Esophagus squamous epithelium (tissue), 4 donors: ENCODE data around the gene IYD.

Experiments used
- POLR2A ChIP-seq, 4 donors: fragments of 450-650 bp; IDR thresholded peaks; one replicate each; pipeline ENCODE4 v1.6.1; 2017; ENCODE audit warnings: antibody characterized with exemption in 4 of 4, mild to moderate bottlenecking in 4 of 4, moderate library complexity in 3 of 4
- TF ChIP-seq, protein P1 (sequence below), 6 experiments: fragments of 450-650 bp in 4 of 6; fragments of 200-600 bp in 2 of 6; sonication (generic) in 2 of 6; IDR thresholded peaks; one replicate each; pipeline ENCODE4 v1.5.1; 2016 to 2019; ENCODE audit warnings: antibody characterized with exemption in 6 of 6, mild to moderate bottlenecking in 4 of 6, moderate library complexity in 4 of 6

DNA sequence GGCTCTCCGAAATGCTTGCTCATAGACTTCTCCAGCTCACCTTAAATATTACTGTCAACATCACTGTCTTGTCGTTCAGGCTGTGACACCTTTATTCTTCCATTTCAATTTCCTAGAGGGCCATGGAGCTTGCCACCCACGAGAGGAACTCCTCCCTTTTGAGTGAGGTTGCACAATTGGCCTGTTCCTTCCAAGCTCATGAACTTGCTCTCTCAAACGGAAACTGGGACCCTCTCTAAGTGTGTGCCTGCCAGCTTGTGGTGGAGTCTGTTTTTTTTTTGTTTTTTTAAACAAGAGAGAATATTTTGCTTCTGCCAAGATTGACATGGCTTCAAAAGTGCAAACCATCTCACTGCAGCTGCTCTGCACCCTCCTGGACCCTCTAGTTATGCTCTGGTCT lies 19.3 kb upstream of the IYD start:
- TF ChIP-seq, protein P1, sequence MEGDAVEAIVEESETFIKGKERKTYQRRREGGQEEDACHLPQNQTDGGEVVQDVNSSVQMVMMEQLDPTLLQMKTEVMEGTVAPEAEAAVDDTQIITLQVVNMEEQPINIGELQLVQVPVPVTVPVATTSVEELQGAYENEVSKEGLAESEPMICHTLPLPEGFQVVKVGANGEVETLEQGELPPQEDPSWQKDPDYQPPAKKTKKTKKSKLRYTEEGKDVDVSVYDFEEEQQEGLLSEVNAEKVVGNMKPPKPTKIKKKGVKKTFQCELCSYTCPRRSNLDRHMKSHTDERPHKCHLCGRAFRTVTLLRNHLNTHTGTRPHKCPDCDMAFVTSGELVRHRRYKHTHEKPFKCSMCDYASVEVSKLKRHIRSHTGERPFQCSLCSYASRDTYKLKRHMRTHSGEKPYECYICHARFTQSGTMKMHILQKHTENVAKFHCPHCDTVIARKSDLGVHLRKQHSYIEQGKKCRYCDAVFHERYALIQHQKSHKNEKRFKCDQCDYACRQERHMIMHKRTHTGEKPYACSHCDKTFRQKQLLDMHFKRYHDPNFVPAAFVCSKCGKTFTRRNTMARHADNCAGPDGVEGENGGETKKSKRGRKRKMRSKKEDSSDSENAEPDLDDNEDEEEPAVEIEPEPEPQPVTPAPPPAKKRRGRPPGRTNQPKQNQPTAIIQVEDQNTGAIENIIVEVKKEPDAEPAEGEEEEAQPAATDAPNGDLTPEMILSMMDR (IDR thresholded peaks at IDR 0.05) = no peak
- TF ChIP-seq POLR2A (IDR thresholded peaks at IDR 0.05) = no peak
